Stomach (tissue), 4 donors: ENCODE results near the gene IRF2.

ENCODE experiments used
- EP300 ChIP-seq: sonication (generic); formaldehyde crosslinking; IDR thresholded peaks from one replicate; pipeline ENCODE4 v1.6.1; 2017; ENCODE audit warnings: antibody characterized with exemption
- POLR2A ChIP-seq, 4 donors: fragments of 450-650 bp; IDR thresholded peaks; one replicate each; pipeline ENCODE4 v1.6.1; 2016; ENCODE audit warnings: antibody characterized with exemption in 4 of 4, control low read depth in 2 of 4, mild to moderate bottlenecking in 1 of 4, moderate library complexity in 1 of 4
- POLR2AphosphoS5 ChIP-seq, 3 donors: sonication (generic); formaldehyde crosslinking; IDR thresholded peaks; one replicate each; pipeline ENCODE4 v1.6.1; 2016; ENCODE audit warnings: antibody characterized with exemption in 3 of 3
- TF ChIP-seq, protein P1 (sequence below), 7 experiments: fragments of 450-650 bp in 4 of 7; fragments of 200-600 bp in 3 of 7; sonication (generic) in 3 of 7; IDR thresholded peaks; one replicate each; pipeline ENCODE4 v1.5.1; 2016 to 2019; ENCODE audit warnings: antibody characterized with exemption in 7 of 7, control low read depth in 2 of 7, mild to moderate bottlenecking in 1 of 7

DNA sequence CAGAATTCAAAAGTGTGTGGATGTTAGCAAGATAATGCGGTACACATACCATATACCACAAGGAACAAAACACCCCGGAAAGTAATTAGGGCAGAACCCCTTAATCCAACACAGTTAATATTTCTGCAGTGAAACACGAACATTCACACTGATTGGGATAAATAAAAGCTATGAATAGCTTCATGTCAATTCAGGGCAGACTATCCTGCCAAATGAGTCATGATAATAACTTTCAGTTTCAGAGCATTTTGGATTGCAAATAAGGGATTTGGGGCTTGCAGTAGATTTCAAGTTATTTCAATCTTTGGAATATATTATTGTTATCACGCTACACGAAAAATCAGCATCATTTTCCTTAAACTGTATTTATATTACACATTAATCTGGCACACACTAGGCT lies 24.3 kb downstream of the IRF2 start:
- TF ChIP-seq, protein P1, sequence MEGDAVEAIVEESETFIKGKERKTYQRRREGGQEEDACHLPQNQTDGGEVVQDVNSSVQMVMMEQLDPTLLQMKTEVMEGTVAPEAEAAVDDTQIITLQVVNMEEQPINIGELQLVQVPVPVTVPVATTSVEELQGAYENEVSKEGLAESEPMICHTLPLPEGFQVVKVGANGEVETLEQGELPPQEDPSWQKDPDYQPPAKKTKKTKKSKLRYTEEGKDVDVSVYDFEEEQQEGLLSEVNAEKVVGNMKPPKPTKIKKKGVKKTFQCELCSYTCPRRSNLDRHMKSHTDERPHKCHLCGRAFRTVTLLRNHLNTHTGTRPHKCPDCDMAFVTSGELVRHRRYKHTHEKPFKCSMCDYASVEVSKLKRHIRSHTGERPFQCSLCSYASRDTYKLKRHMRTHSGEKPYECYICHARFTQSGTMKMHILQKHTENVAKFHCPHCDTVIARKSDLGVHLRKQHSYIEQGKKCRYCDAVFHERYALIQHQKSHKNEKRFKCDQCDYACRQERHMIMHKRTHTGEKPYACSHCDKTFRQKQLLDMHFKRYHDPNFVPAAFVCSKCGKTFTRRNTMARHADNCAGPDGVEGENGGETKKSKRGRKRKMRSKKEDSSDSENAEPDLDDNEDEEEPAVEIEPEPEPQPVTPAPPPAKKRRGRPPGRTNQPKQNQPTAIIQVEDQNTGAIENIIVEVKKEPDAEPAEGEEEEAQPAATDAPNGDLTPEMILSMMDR (IDR thresholded peaks at IDR 0.05) = no peak
- TF ChIP-seq POLR2AphosphoS5 (IDR thresholded peaks at IDR 0.05) = no peak
- no peak for TF ChIP-seq EP300
- no peak for TF ChIP-seq POLR2A (IDR thresholded peaks at IDR 0.05)
